Measurements from ENCODE around the gene DNTTIP2.

Gene DNTTIP2

DNA sequence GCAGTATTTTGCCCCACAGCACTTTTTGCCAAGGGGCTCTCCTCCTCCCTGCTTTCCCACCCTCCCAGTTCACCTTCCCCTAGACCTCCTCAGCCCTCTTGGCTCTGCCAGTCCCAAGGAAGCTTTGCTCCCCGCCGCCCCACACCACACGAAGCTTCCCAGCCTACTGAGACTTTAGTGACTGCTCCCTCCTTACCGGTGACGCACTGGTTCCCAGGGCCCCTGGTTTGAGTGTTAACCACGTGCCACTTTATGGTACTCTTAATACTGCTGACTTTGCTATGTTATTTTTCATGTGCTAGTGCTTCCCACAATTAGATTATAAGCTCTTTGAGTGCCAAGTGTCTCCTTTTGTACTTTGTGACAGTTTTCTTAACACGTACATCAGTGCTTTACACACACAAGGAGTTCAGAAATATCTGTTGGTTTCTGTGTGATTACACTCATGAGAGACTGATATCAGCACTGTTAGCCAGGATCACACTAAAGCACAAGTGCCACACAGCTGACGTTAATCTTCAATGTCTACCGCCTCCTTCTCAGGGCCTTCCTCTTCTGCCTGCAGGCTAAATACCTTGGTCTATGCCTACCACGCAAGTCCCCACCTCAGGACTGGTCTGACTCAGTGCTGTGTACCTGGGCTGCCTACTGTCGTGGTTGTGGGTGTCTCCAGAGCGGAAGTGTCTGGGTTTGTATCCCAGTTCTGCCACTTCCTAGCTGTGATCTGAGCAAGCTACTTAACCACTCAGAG lies 61.0 kb downstream of the DNTTIP2 start:
- Histone ChIP-seq H3K36me3 (ENCODE audit: insufficient read depth, low read length) (no peaks in the 10 kb centered on the region), H3K4me1 (ENCODE audit: insufficient read depth, low read length) (no peaks in the 10 kb centered on the region), H3K27ac (ENCODE audit: low read depth, low read length) (no peak overlapping the region), H3K9me3 (ENCODE audit: low read length) (no peaks in the 10 kb centered on the region), H3K27me3 (ENCODE audit: control insufficient read depth in 1 of 2, insufficient read depth in 2 of 2, low read length in 2 of 2) (no peaks in the 10 kb centered on the region), H3K4me3 (ENCODE audit: low read depth in 1 of 2, low read length in 2 of 2) (no peak overlapping the region), H3K9ac (ENCODE audit: low read length) (no peak overlapping the region)

- H3K4me1 ChIP-seq (ENCODE audit: insufficient read depth, low read length): no peaks in the 10 kb centered on the region
- H3K9me3 ChIP-seq (ENCODE audit: low read length): no peaks in the 10 kb centered on the region
- no peak overlapping the region for H3K9ac ChIP-seq (ENCODE audit: low read length)
- H3K27ac ChIP-seq (ENCODE audit: low read depth, low read length): no peak overlapping the region
- no peaks in the 10 kb centered on the region for H3K36me3 ChIP-seq (ENCODE audit: insufficient read depth, low read length)
- H3K27me3 ChIP-seq (ENCODE audit: control insufficient read depth in 1 of 2, insufficient read depth in 2 of 2, low read length in 2 of 2): no peaks in the 10 kb centered on the region
- H3K4me3 ChIP-seq (ENCODE audit: low read depth in 1 of 2, low read length in 2 of 2): no peak overlapping the region
Measured at GRCh38 chr1:93816970-93817678, 61.9 kb downstream of the DNTTIP2 start.

Measured in muscle layer of colon (tissue), 2 donors.